Measurements from ENCODE around the gene ACP3. TPM values are rescaled to one million over a fixed set of nuclear protein-coding genes. Genes with fewer than 3 reads are reported as not detected.

The ACP3 gene
- polyA plus RNA-seq, 1 donor (not counting 4 experiments of a cell fraction or from before 2014, with no cell fraction given): 1.3 TPM

DNA sequence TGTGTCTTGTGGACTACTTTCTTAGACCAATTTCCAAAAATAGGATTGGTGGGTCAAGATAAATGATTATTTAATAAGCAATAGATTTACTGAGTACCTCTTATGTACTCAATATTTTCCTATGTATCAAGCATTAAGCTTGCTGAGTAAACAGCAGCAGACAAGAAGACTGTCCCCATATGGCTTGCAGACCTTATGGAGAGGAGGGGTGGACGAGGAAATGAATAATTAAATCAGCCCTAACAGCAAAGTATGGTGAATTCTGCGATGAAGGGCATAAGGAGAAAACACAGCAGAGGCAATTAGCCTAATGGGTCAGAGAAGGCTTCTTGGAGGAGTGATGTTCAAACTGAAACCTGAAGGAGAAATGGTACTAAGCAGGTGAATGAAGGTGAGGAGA lies 45.1 kb downstream of the ACP3 start:
- no peaks in the 10 kb centered on the region for H4K20me1 ChIP-seq (ENCODE audit: control insufficient read depth, extremely low read depth, insufficient read depth, low read length)
- FAIRE-seq (no peak), DNase-seq (ENCODE audit: low read depth, low spot score) (no peak)
- H3K36me3 ChIP-seq (ENCODE audit: control insufficient read depth in 2 of 2, extremely low read depth in 1 of 2, insufficient read depth in 2 of 2, low read length in 2 of 2): no peaks in the 10 kb centered on the region
- H2AFZ ChIP-seq (ENCODE audit: control insufficient read depth, low read length): no peak overlapping the region
- no peak overlapping the region for H3K4me3 ChIP-seq (ENCODE audit: control insufficient read depth in 2 of 3, extremely low read depth in 1 of 3, insufficient read depth in 2 of 3, low read depth in 1 of 3, low read length in 3 of 3)
- no peak overlapping the region for H3K27ac ChIP-seq (ENCODE audit: control insufficient read depth, insufficient read depth, low read length)
- no peak overlapping the region for H3K4me2 ChIP-seq (ENCODE audit: control insufficient read depth, extremely low read depth, insufficient read depth, low read depth, low read length)
- no peak overlapping the region for H3K9ac ChIP-seq (ENCODE audit: control insufficient read depth, extremely low read depth, insufficient read depth, low read length)
- dilution Hi-C loops (cut with MboI; ENCODE audit: extremely low pct_ligation_motif_present, low sequenced_read_pairs): no loop called here
- H3K27me3 ChIP-seq (ENCODE audit: control insufficient read depth, extremely low read depth, insufficient read depth, low read length): no peaks in the 10 kb centered on the region
- no peaks in the 10 kb centered on the region for H3K9me1 ChIP-seq (ENCODE audit: control insufficient read depth, extremely low read depth, insufficient read depth, low read length)
- H3K9me3 ChIP-seq (ENCODE audit: control insufficient read depth, low read depth, low read length): no peaks in the 10 kb centered on the region
- no peaks in the 10 kb centered on the region for H3K79me2 ChIP-seq (ENCODE audit: control insufficient read depth, insufficient read depth, low read length)
- TF ChIP-seq, protein P1, sequence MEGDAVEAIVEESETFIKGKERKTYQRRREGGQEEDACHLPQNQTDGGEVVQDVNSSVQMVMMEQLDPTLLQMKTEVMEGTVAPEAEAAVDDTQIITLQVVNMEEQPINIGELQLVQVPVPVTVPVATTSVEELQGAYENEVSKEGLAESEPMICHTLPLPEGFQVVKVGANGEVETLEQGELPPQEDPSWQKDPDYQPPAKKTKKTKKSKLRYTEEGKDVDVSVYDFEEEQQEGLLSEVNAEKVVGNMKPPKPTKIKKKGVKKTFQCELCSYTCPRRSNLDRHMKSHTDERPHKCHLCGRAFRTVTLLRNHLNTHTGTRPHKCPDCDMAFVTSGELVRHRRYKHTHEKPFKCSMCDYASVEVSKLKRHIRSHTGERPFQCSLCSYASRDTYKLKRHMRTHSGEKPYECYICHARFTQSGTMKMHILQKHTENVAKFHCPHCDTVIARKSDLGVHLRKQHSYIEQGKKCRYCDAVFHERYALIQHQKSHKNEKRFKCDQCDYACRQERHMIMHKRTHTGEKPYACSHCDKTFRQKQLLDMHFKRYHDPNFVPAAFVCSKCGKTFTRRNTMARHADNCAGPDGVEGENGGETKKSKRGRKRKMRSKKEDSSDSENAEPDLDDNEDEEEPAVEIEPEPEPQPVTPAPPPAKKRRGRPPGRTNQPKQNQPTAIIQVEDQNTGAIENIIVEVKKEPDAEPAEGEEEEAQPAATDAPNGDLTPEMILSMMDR (optimal IDR thresholded peaks at IDR 0.05 in 1 of 3, IDR thresholded peaks at IDR 0.05 in 1 of 3, conservative IDR thresholded peaks at IDR 0.05 in 1 of 3; ENCODE audit: extremely low read depth in 1 of 3, insufficient read depth in 2 of 3, low read length in 3 of 3): no peak
- TF ChIP-seq EZH2 (IDR thresholded peaks at IDR 0.05; ENCODE audit: low read length): no peak
- no peaks in the 10 kb centered on the region for H3K4me1 ChIP-seq (ENCODE audit: control insufficient read depth, extremely low read depth, insufficient read depth, low read length)

DNA sequence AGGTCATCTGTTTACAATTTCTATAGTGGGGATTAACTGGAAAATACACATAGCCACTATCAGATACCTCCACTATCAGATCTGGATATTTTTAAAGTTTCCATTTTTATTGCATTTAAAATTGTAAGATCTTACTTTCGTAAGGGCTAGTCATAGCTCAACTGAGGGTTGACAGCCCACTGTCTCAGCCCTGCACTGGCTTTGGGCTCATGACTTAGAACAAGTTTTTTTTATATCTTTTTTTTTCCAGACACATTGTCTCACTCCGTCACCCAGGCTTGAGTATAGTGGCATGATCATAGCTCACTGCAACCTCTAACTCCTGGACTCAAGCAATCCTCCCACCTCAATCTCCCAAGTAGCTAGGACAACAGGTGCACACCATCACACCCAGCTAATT lies 51.3 kb downstream of the ACP3 start:
- H3K4me3 ChIP-seq (ENCODE audit: control insufficient read depth in 2 of 3, extremely low read depth in 1 of 3, insufficient read depth in 2 of 3, low read depth in 1 of 3, low read length in 3 of 3): no peak overlapping the region
- H2AFZ ChIP-seq (ENCODE audit: control insufficient read depth, low read length): no peak overlapping the region
- dilution Hi-C loops (cut with MboI; ENCODE audit: extremely low pct_ligation_motif_present, low sequenced_read_pairs): no loop called here
- H3K9me1 ChIP-seq (ENCODE audit: control insufficient read depth, extremely low read depth, insufficient read depth, low read length): no peaks in the 10 kb centered on the region
- no peak for DNase-seq (ENCODE audit: low read depth, low spot score)
- FAIRE-seq: no peak
- H3K27ac ChIP-seq (ENCODE audit: control insufficient read depth, insufficient read depth, low read length): no peak overlapping the region
- no peaks in the 10 kb centered on the region for H4K20me1 ChIP-seq (ENCODE audit: control insufficient read depth, extremely low read depth, insufficient read depth, low read length)
- no peak overlapping the region for H3K4me2 ChIP-seq (ENCODE audit: control insufficient read depth, extremely low read depth, insufficient read depth, low read depth, low read length)
- TF ChIP-seq, protein P1 (optimal IDR thresholded peaks at IDR 0.05 in 1 of 3, IDR thresholded peaks at IDR 0.05 in 1 of 3, conservative IDR thresholded peaks at IDR 0.05 in 1 of 3; ENCODE audit: extremely low read depth in 1 of 3, insufficient read depth in 2 of 3, low read length in 3 of 3): no peak
- no peak for TF ChIP-seq EZH2 (IDR thresholded peaks at IDR 0.05; ENCODE audit: low read length)
- H3K4me1 ChIP-seq (ENCODE audit: control insufficient read depth, extremely low read depth, insufficient read depth, low read length): no peaks in the 10 kb centered on the region
- H3K9ac ChIP-seq (ENCODE audit: control insufficient read depth, extremely low read depth, insufficient read depth, low read length): no peak overlapping the region
- no peaks in the 10 kb centered on the region for H3K27me3 ChIP-seq (ENCODE audit: control insufficient read depth, extremely low read depth, insufficient read depth, low read length)
- H3K9me3 ChIP-seq (ENCODE audit: control insufficient read depth, low read depth, low read length): no peaks in the 10 kb centered on the region
- H3K36me3 ChIP-seq (ENCODE audit: control insufficient read depth in 2 of 2, extremely low read depth in 1 of 2, insufficient read depth in 2 of 2, low read length in 2 of 2): no peaks in the 10 kb centered on the region
- no peaks in the 10 kb centered on the region for H3K79me2 ChIP-seq (ENCODE audit: control insufficient read depth, insufficient read depth, low read length)

Data from keratinocyte (primary cell).